Natural killer cell (primary cell): ENCODE data around the gene TOPAZ1. TPM values are rescaled to one million over a fixed set of nuclear protein-coding genes. Genes with fewer than 3 reads are reported as not detected.
A peak's percentile ranks its signal among the peaks of the same experiment; 100 is the strongest.

Source experiments
- ATAC-seq, 3 donors: fragments of 150-1000 bp in 2 of 3; fragments of 200-7000 bp in 1 of 3; cut with Tn5 transposase; 1 replicate in 1 of 3; 2 replicates in 2 of 3; pipeline ENCODE4 v1.10.0; 2021; ENCODE audit warnings: mild to moderate bottlenecking in 2 of 3, moderate library complexity in 2 of 3
- DNase-seq, 2 donors: peaks; one replicate each; pipeline versions ENCODE4 v3.0.0 to v3.0.0-alpha.2; 2013 to 2021; ENCODE audit warnings: mixed read lengths in 1 of 2
- H3K27ac ChIP-seq: one replicate; pipeline ENCODE4 v1.5.1; 2013; ENCODE audit warnings: mild to moderate bottlenecking, low read length
- H3K27me3 ChIP-seq: one replicate; pipeline ENCODE4 v1.6.1; 2013; ENCODE audit warnings: low read length; ENCODE audit not compliant: control insufficient read depth, insufficient read depth
- H3K36me3 ChIP-seq: one replicate; pipeline ENCODE4 v1.6.1; 2013; ENCODE audit warnings: low read length; ENCODE audit not compliant: control insufficient read depth, insufficient read depth
- H3K4me1 ChIP-seq: one replicate; pipeline ENCODE4 v1.6.1; 2013; ENCODE audit warnings: low read length; ENCODE audit not compliant: control insufficient read depth, insufficient read depth
- H3K4me3 ChIP-seq: one replicate; pipeline ENCODE4 v1.5.1; 2013; ENCODE audit warnings: low read length
- H3K9me3 ChIP-seq: one replicate; pipeline ENCODE4 v1.6.1; 2013; ENCODE audit warnings: low read length; ENCODE audit not compliant: control insufficient read depth, insufficient read depth
- H3K27ac Mint-ChIP-seq, 2 donors: one replicate each; pipeline ENCODE4 v1.8.0; 2022; ENCODE audit warnings: mild to moderate bottlenecking in 2 of 2, mixed read lengths in 2 of 2, moderate library complexity in 1 of 2
- H3K27me3 Mint-ChIP-seq, 2 donors: one replicate each; pipeline ENCODE4 v1.8.0; 2022; ENCODE audit warnings: low read depth in 2 of 2, mixed read lengths in 2 of 2
- H3K36me3 Mint-ChIP-seq: one replicate; pipeline ENCODE4 v1.8.0; 2022; ENCODE audit warnings: mixed read lengths
- H3K4me1 Mint-ChIP-seq, 2 donors: one replicate each; pipeline ENCODE4 v1.8.0; 2022; ENCODE audit warnings: mixed read lengths in 2 of 2
- H3K4me3 Mint-ChIP-seq: one replicate; pipeline ENCODE4 v1.8.0; 2022; ENCODE audit warnings: mild to moderate bottlenecking, moderate library complexity, mixed read lengths
- H3K9me3 Mint-ChIP-seq, 2 donors: one replicate each; pipeline ENCODE4 v1.8.0; 2022; ENCODE audit warnings: mixed read lengths in 2 of 2
- CTCF ChIP-seq: fragments of 200-600 bp; IDR thresholded peaks from one replicate; pipeline ENCODE4 v1.8.0; 2022; ENCODE audit warnings: antibody characterized with exemption
- WGBS: methylation state at CpG from one replicate; pipeline ENCODE4 v1.1.7; 2013; ENCODE audit warnings: missing lambda C conversion rate; ENCODE audit not compliant: insufficient coverage; 5-methylcytosine and 5-hydroxymethylcytosine counted together
- intact Hi-C: fragments of 100-400 bp; cut with micrococcal nuclease; formaldehyde crosslinking; loops from one replicate; pipeline ENCODE4 v1.14.2; 2022
- total RNA-seq, 4 donors: library from RNA; stranded (reverse); fragments of 120-200 nt in 1 of 4; gene quantifications; one replicate each; pipeline versions ENCODE4 v1.2.3 to v1.2.4, GENCODE V29; 2013 to 2022

TOPAZ1 gene
- total RNA-seq, 3 donors from 2014 or later (not counting 1 experiment from before 2014, with no cell fraction given): not detected

DNA sequence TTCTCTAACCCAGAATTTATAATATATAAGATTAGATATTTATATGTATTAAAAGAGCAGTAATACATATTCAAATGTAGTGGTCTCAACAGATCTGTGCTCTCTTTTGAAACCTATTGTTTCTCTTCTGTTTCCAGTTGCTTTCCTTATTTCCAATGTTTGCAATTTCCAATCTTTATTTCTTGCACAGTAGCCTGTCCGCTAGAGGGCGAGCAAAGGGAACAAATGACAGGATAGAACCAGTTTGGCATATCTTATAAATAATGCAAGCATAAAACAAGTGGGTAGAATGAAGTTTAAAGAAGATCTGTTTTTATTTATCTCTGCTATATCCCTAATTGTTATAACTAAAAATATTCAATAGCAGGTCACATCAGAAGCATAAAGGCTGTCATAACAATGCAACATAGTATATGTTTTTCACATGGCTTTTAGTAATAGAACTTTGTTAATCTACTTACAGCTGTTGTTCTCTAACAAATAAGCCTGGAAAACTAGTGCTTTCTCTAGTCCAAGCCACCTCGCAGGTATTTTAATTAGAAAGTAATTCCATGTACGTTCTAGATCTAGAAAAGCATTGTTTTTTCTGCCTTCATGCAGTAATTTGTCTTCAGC is 81.8 kb downstream of the TOPAZ1 start:
- Mint-ChIP-seq H3K4me3 (no peak overlapping the region), H3K27ac (no peak overlapping the region), H3K9me3 (no peaks in the 10 kb centered on the region), H3K27me3 (peaks cover 11 to 35% of the 10 kb centered on the region in 2 donors), H3K36me3 (peaks cover 6% of the 10 kb centered on the region), H3K4me1 (no peaks in the 10 kb centered on the region)
- H3K4me1 ChIP-seq: peaks cover 3% of the 10 kb centered on the region
- peak; percentile 24 to 74 for DNase-seq
- 10% methylated on average over 4 of the region's 4 CpGs for WGBS
- peak; percentile 84 for TF ChIP-seq CTCF
- H3K4me3 ChIP-seq: no peak overlapping the region
- intact Hi-C loops: loop anchor here (2.0 to 5.0 kb wide), 2 partner anchors 189 to 591 kb away; no protein-coding TSS in a partner anchor
- H3K27ac ChIP-seq: no peak overlapping the region
- H3K27me3 ChIP-seq: peaks cover 2% of the 10 kb centered on the region
- H3K9me3 ChIP-seq: no peaks in the 10 kb centered on the region
- ATAC-seq: peak in 2 of 3 donors; percentile 59 to 66
- H3K36me3 ChIP-seq: no peaks in the 10 kb centered on the region

GRCh38 chr3:44324584-44324983 is 82.9 kb downstream of the TOPAZ1 start:
- Mint-ChIP-seq H3K36me3 (peaks cover 6% of the 10 kb centered on the region), H3K4me3 (no peak overlapping the region), H3K4me1 (no peaks in the 10 kb centered on the region), H3K9me3 (no peaks in the 10 kb centered on the region), H3K27me3 (peaks cover 11 to 41% of the 10 kb centered on the region in 2 donors), H3K27ac (no peak overlapping the region)
- H3K27me3 ChIP-seq: peaks cover 2% of the 10 kb centered on the region
- H3K27ac ChIP-seq: no peak overlapping the region
- no peaks in the 10 kb centered on the region for H3K36me3 ChIP-seq
- ATAC-seq (no peak), DNase-seq (no peak)
- intact Hi-C loops: loop anchor here (5.0 kb wide), 1 partner anchor 188 kb away; no protein-coding TSS in a partner anchor
- no peak overlapping the region for H3K4me3 ChIP-seq
- no peaks in the 10 kb centered on the region for H3K4me1 ChIP-seq
- TF ChIP-seq CTCF: no peak
- no peaks in the 10 kb centered on the region for H3K9me3 ChIP-seq

- no peaks in the 10 kb centered on the region for H3K9me3 ChIP-seq
- no peaks in the 10 kb centered on the region for H3K4me1 ChIP-seq
- H3K27ac ChIP-seq: no peak overlapping the region
- Mint-ChIP-seq H3K9me3 (no peaks in the 10 kb centered on the region), H3K4me3 (no peak overlapping the region), H3K27me3 (peaks cover 13 to 43% of the 10 kb centered on the region in 2 donors), H3K27ac (no peak overlapping the region), H3K36me3 (peaks cover 6% of the 10 kb centered on the region), H3K4me1 (no peaks in the 10 kb centered on the region)
- no CpG with 5 or more reads among the region's 2 CpGs for WGBS
- no peaks in the 10 kb centered on the region for H3K36me3 ChIP-seq
- DNase-seq: no peak
- H3K27me3 ChIP-seq: peaks cover 2% of the 10 kb centered on the region
- no peak for ATAC-seq
- H3K4me3 ChIP-seq: no peak overlapping the region
- intact Hi-C loops: no loop called here
- TF ChIP-seq CTCF: no peak
These were observed 84.3 kb downstream of the TOPAZ1 start for GRCh38 chr3:44326019-44326418.

DNA sequence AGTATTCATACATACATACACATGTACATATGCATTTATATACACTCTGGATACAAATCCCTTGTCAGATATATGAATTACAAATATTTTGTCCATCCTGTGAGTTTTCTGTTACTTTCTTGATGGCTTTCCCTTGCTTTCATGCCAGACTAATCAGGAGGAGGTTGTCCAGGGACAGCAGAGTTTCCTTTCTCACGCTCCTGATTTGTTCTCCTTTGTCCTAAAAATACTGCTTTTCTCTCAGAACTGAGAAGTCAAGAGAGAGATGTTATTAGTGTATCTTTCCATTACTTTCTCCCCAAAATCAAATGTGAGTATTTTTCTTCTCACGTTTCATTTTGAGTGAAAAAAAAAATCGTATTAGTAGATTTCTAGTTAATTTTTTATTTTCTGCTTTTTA is 84.8 kb downstream of the TOPAZ1 start:
- no peak overlapping the region for H3K4me3 Mint-ChIP-seq
- H3K27ac ChIP-seq: no peak overlapping the region
- intact Hi-C loops: no loop called here

More for the DNA sequence above, 84.8 kb downstream of the TOPAZ1 start:
- DNase-seq (no peak), ATAC-seq (no peak)
- no peak for TF ChIP-seq CTCF
- Mint-ChIP-seq H3K9me3 (no peaks in the 10 kb centered on the region), H3K27me3 (peaks cover 11 to 38% of the 10 kb centered on the region in 2 donors), H3K4me1 (no peaks in the 10 kb centered on the region), H3K36me3 (peaks cover 6% of the 10 kb centered on the region), H3K27ac (no peak overlapping the region)
- Histone ChIP-seq H3K4me1 (no peaks in the 10 kb centered on the region), H3K27me3 (peaks cover 2% of the 10 kb centered on the region), H3K36me3 (no peaks in the 10 kb centered on the region), H3K4me3 (no peak overlapping the region), H3K9me3 (no peaks in the 10 kb centered on the region)
- WGBS: no CpG with 5 or more reads among the region's 3 CpGs
